Suprapubic skin (tissue), 4 donors: Measurements from ENCODE around the gene ARHGAP22.

Experiments
- EP300 ChIP-seq: sonication (generic); formaldehyde crosslinking; IDR thresholded peaks from one replicate; pipeline ENCODE4 v1.6.1; 2017; ENCODE audit warnings: antibody characterized with exemption
- POLR2A ChIP-seq, 2 donors: fragments of 450-650 bp; IDR thresholded peaks; one replicate each; pipeline ENCODE4 v1.6.1; 2017; ENCODE audit warnings: antibody characterized with exemption in 2 of 2, mild to moderate bottlenecking in 2 of 2, moderate library complexity in 2 of 2
- POLR2AphosphoS5 ChIP-seq, 3 donors: sonication (generic); formaldehyde crosslinking; IDR thresholded peaks; one replicate each; pipeline ENCODE4 v1.6.1; 2017; ENCODE audit warnings: antibody characterized with exemption in 3 of 3
- TF ChIP-seq, protein P1 (sequence below), 2 donors: fragments of 200-600 bp in 1 of 2; fragments of 450-650 bp in 1 of 2; sonication (generic) in 1 of 2; IDR thresholded peaks; one replicate each; pipeline ENCODE4 v1.5.1; 2016 to 2019; ENCODE audit warnings: antibody characterized with exemption in 2 of 2, mild to moderate bottlenecking in 1 of 2, moderate library complexity in 1 of 2

DNA sequence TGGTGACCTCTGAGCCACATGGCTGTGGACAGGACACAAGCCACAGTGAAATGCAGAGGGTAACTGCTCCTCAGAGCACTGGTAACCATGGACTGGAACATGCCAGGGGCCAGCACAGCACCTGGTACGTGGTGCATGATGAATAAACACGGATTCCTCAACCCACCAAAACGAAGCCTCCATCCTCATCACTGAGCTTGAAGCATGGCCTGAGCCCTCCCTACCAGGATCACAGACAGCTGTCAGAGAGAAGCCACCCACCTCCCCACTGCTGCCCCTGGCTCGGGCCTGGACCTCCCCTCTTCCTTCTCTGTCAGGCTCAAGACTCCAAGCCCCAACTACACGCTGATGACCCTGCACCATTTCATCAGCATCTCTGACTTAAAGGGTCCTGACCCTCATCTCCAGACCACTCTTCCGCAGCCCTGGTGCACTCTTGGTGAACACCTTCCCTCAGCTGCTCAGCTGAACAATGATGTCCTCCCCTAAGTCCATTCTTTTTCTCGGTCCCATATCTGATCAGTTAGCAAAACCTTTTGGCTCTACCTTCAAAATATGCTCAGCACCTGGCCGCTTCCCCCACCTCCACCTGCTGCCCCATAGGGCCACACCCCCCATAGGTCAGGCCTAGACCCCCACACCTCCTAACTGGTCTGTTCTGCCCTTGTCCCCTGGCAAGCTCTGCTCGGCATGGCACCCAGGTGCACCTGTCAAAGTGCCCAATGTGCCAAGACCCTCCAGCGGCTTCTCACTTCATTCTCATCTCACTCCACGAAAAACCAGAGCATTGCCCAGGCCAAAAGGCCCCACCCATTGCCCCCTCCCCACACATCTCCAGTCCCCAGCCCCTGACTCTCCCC is 157.3 kb downstream of the ARHGAP22 start:
- TF ChIP-seq POLR2AphosphoS5 (IDR thresholded peaks at IDR 0.05) (no peak), POLR2A (IDR thresholded peaks at IDR 0.05) (no peak), EP300 (no peak)
- TF ChIP-seq, protein P1, sequence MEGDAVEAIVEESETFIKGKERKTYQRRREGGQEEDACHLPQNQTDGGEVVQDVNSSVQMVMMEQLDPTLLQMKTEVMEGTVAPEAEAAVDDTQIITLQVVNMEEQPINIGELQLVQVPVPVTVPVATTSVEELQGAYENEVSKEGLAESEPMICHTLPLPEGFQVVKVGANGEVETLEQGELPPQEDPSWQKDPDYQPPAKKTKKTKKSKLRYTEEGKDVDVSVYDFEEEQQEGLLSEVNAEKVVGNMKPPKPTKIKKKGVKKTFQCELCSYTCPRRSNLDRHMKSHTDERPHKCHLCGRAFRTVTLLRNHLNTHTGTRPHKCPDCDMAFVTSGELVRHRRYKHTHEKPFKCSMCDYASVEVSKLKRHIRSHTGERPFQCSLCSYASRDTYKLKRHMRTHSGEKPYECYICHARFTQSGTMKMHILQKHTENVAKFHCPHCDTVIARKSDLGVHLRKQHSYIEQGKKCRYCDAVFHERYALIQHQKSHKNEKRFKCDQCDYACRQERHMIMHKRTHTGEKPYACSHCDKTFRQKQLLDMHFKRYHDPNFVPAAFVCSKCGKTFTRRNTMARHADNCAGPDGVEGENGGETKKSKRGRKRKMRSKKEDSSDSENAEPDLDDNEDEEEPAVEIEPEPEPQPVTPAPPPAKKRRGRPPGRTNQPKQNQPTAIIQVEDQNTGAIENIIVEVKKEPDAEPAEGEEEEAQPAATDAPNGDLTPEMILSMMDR (IDR thresholded peaks at IDR 0.05), result no peak
